Measurements from ENCODE around the gene CMTM4. TPM values are rescaled to one million over a fixed set of nuclear protein-coding genes. Genes with fewer than 3 reads are reported as not detected.

The CMTM4 gene
- total RNA-seq, 4 donors from 2014 or later: 14.2 to 22.7 (median 19.6) TPM

- Histone ChIP-seq H3K4me1 (peaks cover 0 to 47% (median 12%) of the 10 kb centered on the region in 4 donors), H3K27ac (peak overlapping the region in 1 of 4 donors; percentile 63), H3K4me3 (no peak overlapping the region), H3K27me3 (no peaks in the 10 kb centered on the region), H3K36me3 (peaks cover 0 to 47% (median 10%) of the 10 kb centered on the region in 3 donors), H3K9me3 (no peaks in the 10 kb centered on the region)
- 34 to 57% methylated on average over 11 to 17 of the region's 17 CpGs for WGBS, 2 donors
- peak; percentile 72 to 84 for DNase-seq (ENCODE audit: low spot score in 2 of 2)
- TF ChIP-seq POLR2A (IDR thresholded peaks at IDR 0.05) (no peak), EP300 (IDR thresholded peaks at IDR 0.05) (peak in 1 of 2 donors; percentile 15), CTCF (IDR thresholded peaks at IDR 0.05) (peak; percentile 78 to 88 (median 86))
Observed at GRCh38 chr16:66608241-66609138, 88.1 kb downstream of the CMTM4 start.

GRCh38 chr16:66605979-66606751, 90.4 kb downstream of the CMTM4 start:
- H3K4me1 ChIP-seq: peaks cover 0 to 56% (median 15%) of the 10 kb centered on the region in 4 donors
- no peak for DNase-seq (ENCODE audit: low spot score in 2 of 2)
- H3K27ac ChIP-seq: peak overlapping the region; percentile 91 to 98 (median 96)
- H3K9me3 ChIP-seq: no peaks in the 10 kb centered on the region
- peaks cover 0 to 24% (median 0%) of the 10 kb centered on the region in 3 donors for H3K36me3 ChIP-seq
- 49 to 53% methylated on average over 8 to 10 of the region's 10 CpGs for WGBS, 2 donors
- TF ChIP-seq EP300 (IDR thresholded peaks at IDR 0.05): no peak
- TF ChIP-seq CTCF (IDR thresholded peaks at IDR 0.05): no peak
- TF ChIP-seq POLR2A (IDR thresholded peaks at IDR 0.05): no peak
- peak overlapping the region; percentile 77 to 99 (median 89) for H3K4me3 ChIP-seq
- no peaks in the 10 kb centered on the region for H3K27me3 ChIP-seq

- peak overlapping the region; percentile 77 to 99 (median 89) for H3K4me3 ChIP-seq
- H3K9me3 ChIP-seq: no peaks in the 10 kb centered on the region
- H3K4me1 ChIP-seq: peaks cover 0 to 59% (median 15%) of the 10 kb centered on the region in 4 donors
- peak overlapping the region; percentile 91 to 98 (median 96) for H3K27ac ChIP-seq
- H3K27me3 ChIP-seq: no peaks in the 10 kb centered on the region
- peaks cover 0 to 16% (median 0%) of the 10 kb centered on the region in 3 donors for H3K36me3 ChIP-seq
- DNase-seq (ENCODE audit: low spot score in 2 of 2): peak in 1 of 2 donors; percentile 40
- WGBS, 2 donors: 3 to 7% methylated on average over 3 to 45 of the region's 61 CpGs
- TF ChIP-seq EP300 (IDR thresholded peaks at IDR 0.05) (no peak), CTCF (IDR thresholded peaks at IDR 0.05) (peak in 1 of 5 experiments; percentile 41), POLR2A (IDR thresholded peaks at IDR 0.05) (no peak)
Observed at GRCh38 chr16:66605177-66605978, 91.2 kb downstream of the CMTM4 start.

- Histone ChIP-seq H3K36me3 (peaks cover 0 to 8% (median 0%) of the 10 kb centered on the region in 3 donors), H3K27me3 (no peaks in the 10 kb centered on the region), H3K4me1 (peaks cover 0 to 60% (median 15%) of the 10 kb centered on the region in 4 donors), H3K4me3 (peak within 1 kb of the TSS; percentile 77 to 99 (median 89)), H3K9me3 (no peaks in the 10 kb centered on the region), H3K27ac (peak within 1 kb of the TSS; percentile 91 to 98 (median 96))
- TF ChIP-seq EP300 (IDR thresholded peaks at IDR 0.05) (peak in 1 of 2 donors; percentile 8), POLR2A (IDR thresholded peaks at IDR 0.05) (peak in 1 of 2 donors; percentile 16), CTCF (IDR thresholded peaks at IDR 0.05) (peak; percentile 77 to 97 (median 92))
- peak; percentile 59 to 64 for DNase-seq (ENCODE audit: low spot score in 2 of 2)
- WGBS, 2 donors: 0 to 1% methylated on average over 25 to 30 of the region's 96 CpGs
Observed at GRCh38 chr16:66604376-66605176, 92.0 kb downstream of the CMTM4 start, which contains the start of gene CMTM3. TSS of gene CMTM3 (plus strand) at chr16:66604704. CDS start at chr16:66604806, 102 bp downstream.

Measured in tibial nerve (tissue), 4 donors.